Testis (tissue), 2 donors: ENCODE measurements around the gene DLG1.

Source experiments
- CTCF ChIP-seq, 3 experiments: fragments of 450-650 bp in 2 of 3; fragments of 200-600 bp in 1 of 3; sonication (generic) in 1 of 3; IDR thresholded peaks; one replicate each; pipeline ENCODE4 v1.5.1; 2016 to 2019; ENCODE audit warnings: antibody characterized with exemption in 3 of 3, mild to moderate bottlenecking in 2 of 3, moderate library complexity in 1 of 3
- POLR2A ChIP-seq: fragments of 450-650 bp; IDR thresholded peaks from one replicate; pipeline ENCODE4 v1.6.1; 2017; ENCODE audit warnings: antibody characterized with exemption, mild to moderate bottlenecking, moderate library complexity

- TF ChIP-seq CTCF (IDR thresholded peaks at IDR 0.05): no peak
- TF ChIP-seq POLR2A: no peak
Observed at GRCh38 chr3:197204736-197205135, 93.7 kb downstream of the DLG1 start.
